HG02678 (cell line): ENCODE data around the gene TOLLIP.
"Not testable (repeated sequence)": the region's sequence is repeated elsewhere in the genome, so short reads cannot be mapped to it uniquely, and the experiment has no call there.

Experiments
- ATAC-seq: cut with Tn5 transposase; IDR thresholded peaks from one replicate; pipeline ENCODE4 v1.9.1; 2021; ENCODE audit warnings: mild to moderate bottlenecking, moderate library complexity; ENCODE audit not compliant: unreplicated experiment

TOLLIP gene

DNA sequence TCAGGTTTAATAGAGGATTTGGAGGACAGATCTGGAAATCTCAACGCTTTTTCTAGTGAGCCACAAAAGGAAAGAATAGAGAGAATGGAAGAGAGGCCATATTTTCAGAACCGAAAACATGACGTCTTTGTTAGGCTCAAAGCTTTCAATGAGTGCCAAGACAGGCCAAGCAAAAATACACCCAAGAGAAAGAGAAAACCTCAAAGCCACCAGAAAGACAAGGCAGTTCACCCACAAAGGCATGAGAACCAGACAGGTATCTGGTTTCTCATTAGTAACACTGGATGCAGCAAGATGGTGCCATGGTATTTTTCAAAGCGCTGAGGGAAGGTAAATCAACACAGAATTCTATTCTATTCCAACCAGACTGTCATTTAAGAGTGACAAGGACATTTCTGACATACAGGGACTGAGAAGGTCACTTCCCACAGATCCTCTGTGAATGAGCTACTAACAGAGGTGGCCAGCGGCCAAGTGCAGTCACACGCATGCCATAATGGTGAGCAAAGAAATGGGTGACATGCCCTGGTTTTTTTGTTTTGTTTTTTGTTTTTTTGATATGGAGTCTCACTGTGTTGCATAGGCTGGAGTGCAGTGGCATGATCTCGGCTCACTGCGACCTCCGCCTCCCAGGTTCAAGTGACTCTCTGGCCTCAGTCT lies 41.9 kb downstream of the TOLLIP start:
- ATAC-seq = no peak

DNA sequence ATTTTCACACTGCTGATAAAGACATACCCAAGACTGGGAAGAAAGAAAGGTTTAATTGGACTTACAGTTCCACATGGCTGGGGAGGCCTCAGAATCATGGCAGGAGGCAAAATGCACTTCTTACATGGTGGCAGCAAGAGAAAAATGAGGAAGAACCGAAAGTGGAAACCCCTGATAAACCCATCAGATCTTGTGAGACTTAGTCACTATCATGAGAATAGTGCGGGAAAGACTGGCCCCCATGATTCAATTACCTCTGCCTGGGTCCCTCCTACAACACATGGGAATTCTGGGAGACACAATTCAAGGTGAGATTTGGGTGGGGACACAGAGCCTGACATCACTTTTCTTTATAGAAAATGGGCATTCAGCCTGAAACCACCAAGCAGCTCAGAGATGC lies 42.5 kb downstream of the TOLLIP start:
- not testable (repeated sequence) for ATAC-seq

DNA sequence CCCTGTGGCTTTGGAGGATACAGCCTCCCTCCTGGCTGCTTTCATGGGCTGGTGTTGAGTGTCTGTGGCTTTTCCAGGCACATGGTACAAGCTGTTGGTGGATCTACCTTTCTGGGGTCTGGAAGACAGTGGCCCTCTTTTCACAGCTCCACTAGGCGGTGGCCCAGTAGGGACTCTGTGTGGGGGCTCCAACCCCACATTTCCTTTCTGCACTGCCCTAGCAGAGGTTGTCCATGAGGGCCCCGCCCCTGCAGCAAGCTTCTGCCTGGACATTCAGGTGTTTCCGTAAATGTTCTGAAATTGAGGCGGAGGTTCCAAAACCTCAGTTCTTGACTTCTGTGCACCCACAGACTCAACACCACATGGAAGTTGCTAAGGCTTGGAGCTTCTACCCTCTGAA lies 44.0 kb downstream of the TOLLIP start:
- not testable (repeated sequence) for ATAC-seq

DNA sequence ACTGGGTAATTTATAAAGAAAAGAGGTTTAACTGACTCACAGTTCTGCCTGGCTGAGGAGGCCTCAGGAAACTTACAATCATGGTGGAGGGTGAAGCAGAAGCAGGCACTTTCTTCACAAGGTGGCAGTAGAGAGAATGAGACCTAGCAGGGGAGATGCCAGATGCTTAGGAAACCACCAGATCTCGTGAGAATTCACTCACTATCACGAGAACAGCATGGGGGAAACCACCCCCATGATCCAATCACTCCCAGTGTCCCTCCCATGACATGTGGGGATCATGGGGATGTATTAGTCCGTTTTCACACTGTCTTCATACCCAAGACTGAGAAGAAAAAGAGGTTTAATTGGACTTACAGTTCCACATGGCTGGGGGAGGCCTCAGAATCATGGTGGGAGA lies 45.0 kb downstream of the TOLLIP start:
- ATAC-seq = not testable (repeated sequence)

DNA sequence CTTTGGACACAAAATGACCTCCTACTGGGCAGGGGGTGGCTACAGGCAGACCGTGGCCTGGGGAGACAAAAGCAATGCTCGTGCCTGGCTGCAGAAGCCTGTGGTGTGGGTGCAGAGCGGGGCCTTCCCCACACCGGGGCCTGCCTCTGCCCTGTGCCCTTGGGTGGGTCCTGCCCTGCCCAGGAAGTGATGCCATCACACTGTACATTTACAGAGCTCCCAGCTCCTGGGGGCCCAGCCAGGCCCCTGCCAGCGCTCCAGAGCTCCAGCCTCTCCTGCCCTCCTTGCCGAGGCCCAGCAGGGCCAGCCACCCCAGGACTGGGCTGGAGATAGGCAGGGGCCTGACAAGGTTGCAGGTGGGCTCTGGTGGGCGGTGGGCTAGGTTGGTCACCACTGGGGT lies 46.4 kb downstream of the TOLLIP start:
- peak; percentile 9 for ATAC-seq

DNA sequence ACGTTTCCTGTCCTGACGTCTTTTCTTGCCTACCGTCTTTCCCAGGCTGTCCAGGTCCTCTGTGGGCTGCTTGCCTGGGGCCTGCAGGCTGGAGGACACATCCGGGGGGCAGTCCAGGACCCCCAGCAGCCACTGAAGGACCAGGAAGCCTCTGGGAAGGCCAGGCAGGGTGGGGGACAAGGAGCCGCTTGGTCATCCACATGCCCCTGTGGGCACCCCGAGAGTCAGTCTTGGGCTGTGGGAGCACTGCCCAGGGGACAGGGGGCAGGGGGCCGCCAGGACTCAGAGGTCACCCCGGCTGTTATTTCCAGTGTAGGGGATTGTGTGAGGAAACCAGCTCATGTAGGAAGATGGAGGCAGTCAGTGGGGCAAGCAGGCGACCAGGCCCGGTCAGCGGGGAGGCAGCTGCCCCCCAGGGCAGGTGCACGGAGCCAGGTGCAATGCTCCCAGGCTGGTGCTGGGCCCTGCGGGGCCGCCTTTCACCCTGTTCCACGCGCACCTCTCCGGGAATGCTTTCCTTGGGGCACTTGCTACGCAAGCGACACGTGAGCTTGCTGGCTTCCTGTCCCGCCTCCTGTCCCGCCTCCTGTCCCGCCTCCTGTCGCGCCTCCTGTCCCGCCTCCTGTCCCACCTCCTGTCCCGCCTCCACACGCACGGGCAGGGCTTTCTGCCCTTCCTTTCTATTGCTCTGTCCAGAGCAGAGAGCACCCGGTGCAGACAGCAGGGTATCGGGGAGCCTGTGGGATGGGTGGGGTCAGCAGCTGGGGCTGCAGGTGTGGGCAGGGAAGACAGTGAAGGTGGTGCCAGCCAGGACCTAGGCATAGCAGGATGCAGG lies 47.0 kb downstream of the TOLLIP start:
- peak; percentile 90 for ATAC-seq

DNA sequence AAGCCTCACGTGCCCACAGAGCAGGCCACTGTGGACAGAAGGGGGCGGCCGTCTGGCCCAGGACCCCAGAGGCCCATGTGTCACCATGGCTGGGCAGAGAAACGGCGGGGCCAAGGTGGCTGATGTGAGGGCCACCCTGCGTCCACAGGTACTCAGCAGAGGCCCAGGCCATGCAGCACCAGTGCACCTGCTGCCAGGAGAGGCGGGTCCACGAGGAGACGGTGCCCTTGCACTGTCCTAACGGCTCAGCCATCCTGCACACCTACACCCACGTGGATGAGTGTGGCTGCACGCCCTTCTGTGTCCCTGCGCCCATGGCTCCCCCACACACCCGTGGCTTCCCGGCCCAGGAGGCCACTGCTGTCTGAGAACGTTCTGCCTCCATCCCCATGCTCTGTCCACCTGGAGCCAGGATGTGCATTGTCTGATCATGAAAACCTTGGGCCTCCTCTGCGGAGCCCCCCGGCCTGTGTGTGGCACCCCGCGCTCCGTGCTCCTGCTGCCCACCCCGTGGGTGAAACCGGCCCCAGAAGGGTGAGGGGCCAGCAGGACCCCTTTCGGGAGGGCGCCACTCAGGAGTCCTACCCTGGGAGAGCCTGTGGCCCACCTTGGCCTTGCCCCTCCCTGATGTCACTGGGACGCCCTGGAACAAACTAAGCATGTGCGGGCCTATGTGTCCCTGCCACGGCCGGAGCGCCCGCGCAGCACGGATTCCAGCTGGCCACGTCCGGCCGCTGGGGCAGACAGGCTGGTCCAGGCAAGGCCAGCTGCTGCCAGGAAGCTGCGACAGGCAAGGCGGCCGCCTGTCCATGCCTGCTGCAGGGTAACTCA lies 48.0 kb downstream of the TOLLIP start:
- ATAC-seq = no peak

DNA sequence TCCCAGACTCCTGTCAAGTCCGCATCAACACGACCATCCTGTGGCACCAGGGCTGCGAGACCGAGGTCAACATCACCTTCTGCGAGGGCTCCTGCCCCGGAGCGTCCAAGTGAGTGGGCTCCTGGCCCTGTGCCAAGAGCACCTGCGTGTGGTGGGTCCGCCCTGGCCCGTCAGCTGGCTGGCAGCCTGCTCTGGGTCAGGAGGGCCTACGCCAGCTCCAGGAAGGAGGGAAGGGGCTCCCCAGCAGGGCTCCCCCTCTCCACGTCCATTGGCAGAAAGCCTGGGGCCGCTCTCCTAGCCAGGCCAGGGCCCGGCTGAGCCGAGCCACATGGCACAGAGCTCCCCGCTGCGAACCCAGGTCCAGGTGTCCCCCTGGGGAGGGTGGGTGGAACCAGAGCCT lies 48.8 kb downstream of the TOLLIP start:
- ATAC-seq = no peak

DNA sequence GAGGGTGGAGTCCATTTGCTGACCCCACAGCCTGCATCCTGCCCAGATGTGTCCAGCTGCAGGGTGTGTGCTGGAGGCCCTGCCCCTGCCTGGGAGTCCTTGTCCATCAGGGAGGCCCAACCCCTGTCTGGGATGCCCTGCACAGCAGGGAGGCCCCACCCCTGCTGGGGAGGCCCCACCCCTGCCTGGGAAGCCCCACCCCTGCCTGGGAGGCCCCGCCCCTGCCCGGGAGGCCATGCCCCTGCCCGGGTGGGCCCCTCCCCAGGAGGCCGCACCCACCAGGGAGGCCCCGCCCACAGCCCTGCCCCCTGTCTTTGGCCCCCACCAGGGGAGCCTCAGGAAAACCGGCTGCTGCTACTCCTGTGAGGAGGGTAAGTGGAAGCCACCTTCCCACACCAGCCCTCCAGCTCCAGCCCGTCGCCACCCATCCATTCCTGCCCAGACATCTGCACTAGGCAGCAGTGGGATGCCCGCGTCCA lies 49.4 kb downstream of the TOLLIP start:
- no peak for ATAC-seq

DNA sequence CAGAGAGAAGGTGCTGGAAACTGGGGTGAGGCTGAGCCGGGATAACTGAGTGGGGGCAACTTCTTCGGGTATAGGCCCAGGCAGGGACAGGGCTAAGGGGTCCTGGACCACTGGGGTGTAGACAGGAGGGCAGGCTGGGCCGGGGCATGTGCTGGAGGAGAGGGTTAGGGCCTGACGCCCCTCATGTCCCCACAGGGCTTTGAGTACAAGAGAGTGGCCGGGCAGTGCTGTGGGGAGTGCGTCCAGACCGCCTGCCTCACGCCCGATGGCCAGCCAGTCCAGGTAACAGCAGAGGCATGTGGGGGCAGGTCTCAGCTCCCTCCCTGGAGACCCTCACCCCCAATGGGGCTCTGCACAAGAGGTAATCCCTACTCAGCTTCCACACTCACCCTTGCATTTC lies 49.9 kb downstream of the TOLLIP start:
- ATAC-seq = no peak

DNA sequence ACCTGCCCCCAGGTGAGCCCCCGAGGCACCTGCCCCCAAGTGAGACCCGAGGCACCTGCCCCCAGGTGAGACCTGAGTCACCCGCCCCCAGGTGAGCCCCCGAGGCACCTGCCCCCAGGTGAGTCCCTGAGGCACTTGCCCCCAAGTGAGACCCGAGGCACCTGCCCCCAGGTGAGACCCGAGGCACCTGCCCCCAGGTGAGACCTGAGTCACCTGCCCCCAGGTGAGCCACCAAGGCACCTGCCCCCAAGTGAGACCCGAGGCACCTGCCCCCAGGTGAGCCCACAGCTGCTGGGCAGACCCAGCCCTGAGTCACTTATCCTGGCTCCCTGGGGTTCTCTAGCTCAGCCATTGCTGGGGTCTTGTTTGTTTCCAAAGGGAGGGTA lies 50.4 kb downstream of the TOLLIP start:
- ATAC-seq = no peak

DNA sequence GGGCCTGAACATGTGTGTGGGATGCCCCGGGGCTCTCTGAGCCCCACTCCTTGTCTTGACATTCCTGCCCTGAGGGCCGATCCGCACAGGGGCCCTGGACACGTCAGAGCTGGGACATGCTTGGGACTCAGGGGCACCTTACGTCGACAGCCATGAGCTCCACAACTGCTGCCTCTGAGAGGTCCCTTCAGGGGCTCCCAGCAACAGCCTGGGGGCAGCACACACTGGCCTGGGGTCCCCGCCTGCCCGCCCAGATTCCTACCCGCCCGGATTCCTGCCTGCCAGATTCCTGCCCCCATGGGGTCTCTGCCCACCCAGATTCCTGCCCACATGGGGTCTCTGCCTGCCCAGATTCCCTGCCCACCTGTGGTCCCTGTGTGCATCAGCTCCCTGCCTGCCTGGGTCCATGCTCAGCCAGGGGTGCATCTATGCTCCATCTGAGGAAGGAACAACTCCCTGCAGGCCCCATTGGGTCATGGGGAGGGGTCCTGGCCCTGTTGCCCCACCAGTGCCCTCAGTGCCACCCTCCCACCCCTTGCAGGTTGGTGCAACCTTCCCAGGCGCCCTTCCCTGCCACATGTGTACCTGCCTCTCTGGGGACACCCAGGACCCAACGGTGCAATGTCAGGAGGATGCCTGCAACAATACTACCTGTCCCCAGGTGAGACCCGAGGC lies 50.9 kb downstream of the TOLLIP start:
- ATAC-seq = no peak

DNA sequence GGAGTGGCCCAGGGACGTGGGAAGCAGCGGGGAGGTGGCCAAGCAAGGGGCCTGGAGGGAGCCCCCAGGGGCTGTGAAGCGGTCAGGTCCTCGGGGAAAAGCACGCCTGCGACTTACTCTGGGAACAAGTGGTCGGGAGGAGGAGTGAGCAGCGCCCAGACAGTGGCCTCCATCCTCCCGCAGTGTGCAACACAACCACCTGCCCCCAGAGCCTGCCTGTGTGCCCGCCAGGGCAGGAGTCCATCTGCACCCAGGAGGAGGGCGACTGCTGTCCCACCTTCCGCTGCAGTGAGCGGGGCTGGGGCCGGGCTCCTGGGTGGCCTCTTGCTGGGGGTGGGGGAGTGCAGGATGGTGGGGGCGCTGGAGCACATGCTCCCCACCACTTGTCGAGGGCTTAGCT lies 51.5 kb downstream of the TOLLIP start:
- ATAC-seq = no peak

DNA sequence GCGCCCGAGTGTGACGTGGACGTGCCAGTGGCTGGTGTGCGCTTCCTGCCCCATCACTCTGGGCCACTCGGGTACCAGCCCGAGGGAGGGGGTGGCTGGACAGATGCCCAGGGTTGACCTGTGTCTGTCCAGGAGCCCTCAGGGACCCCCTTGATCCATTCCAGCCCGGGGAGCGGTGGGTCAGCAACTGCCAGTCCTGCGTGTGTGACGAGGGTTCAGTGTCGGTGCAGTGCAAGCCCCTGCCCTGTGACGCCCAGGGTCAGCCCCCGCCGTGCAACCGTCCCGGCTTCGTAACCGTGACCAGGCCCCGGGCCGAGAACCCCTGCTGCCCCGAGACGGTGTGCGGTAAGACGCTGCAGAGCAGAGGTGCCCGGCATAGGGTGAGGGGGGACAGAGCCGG lies 52.1 kb downstream of the TOLLIP start:
- ATAC-seq = no peak

DNA sequence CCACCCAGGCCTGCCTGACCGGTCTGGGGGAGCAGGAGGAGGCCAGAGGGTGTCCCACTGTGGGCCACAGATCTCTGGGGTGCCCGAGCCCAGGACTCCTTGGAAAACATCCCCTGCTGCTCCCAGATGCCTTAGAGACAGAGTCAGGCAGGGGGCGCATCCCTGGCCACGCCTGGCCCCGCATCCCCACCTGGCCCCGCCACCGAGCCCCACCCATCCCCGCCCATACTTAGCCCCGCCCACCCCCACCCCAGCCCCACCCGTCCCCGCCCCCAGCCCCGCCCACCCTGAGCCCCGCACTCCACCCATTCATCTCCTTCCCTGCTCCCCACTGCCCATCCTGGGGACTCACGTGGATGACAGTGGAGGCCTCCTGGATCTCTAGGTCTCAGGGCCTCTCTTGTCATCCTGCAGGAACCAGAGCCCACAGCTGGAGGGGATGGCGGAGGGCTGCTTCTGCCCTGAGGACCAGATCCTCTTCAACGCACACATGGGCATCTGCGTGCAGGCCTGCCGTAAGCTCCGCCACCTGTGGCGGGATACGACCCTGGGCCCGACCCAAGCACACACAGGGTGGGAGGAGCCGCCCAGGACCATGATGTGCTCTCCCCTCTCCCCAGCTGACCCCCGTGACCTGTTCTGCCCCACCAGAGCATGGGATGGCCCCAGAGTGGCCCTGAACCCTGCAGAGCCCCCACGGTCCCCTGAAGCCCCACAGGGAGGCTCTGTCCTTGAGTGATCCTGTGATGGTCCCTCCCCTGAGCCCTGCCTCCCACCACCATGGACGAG lies 53.0 kb downstream of the TOLLIP start:
- no peak for ATAC-seq

DNA sequence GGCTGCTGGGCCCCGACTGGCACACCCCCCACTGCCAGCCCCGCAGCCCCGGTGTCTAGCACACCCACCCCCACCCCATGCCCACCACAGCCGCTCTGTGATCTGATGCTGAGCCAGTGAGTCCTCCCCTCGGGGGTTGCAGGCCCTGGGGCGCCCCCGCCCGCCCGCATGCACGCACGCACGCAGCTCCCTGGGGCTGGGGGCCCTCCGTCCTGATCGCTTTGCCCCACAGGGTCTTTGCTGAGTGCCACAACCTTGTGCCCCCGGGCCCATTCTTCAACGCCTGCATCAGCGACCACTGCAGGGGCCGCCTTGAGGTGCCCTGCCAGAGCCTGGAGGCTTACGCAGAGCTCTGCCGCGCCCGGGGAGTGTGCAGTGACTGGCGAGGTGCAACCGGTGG lies 54.3 kb downstream of the TOLLIP start:
- ATAC-seq = no peak

DNA sequence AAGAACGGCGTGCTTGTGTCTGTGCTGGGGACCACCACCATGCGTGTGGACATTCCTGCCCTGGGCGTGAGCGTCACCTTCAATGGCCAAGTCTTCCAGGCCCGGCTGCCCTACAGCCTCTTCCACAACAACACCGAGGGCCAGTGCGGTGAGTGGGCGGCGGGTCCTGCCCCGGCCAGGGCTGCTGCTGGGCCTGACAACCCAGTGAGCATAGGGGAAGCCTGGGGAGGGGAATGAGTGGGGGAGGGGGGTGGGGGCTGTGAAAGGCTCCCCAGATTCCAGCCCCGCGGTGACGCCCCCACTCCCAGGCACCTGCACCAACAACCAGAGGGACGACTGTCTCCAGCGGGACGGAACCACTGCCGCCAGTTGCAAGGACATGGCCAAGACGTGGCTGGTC lies 54.7 kb downstream of the TOLLIP start:
- ATAC-seq = no peak

DNA sequence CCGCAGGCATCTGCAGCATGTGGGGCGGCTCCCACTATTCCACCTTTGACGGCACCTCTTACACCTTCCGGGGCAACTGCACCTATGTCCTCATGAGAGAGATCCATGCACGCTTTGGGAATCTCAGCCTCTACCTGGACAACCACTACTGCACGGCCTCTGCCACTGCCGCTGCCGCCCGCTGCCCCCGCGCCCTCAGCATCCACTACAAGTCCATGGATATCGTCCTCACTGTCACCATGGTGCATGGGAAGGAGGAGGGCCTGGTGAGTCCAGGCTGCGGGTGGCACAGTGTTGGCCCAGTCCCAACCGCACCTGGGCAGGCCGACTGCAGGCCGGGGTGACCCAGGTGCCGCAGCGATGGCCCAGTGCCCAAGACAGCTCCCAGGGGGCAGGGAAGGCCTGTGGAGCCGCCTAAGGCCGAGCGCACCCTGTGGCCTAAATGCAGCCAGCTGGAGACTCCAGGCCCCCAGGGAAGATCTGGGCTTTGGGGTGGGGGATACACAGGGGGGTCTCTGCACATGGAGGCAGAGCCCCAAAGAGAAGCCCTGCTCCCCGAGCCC lies 55.3 kb downstream of the TOLLIP start:
- no peak for ATAC-seq

DNA sequence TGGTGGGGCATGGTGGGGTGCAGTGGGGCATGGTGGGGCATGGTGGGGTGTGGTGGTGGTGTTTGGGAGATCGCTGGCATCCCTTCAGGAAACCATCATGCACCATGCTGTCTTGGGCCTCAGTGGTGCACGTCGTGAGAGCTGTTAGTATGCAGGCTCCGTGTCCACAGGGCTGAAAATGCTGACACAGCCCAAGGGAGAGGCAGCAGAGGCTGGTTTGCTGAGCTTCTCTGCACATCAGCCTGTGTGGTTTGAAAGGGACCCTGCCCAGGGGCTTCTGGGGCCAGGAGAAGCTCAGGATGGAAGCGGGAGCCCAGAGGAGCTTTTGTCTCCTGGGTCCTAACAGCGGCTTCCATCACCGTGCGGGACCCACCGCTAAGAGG lies 56.3 kb downstream of the TOLLIP start:
- no peak for ATAC-seq
